Caco-2 (cell line): ENCODE data around the gene C4BPB. TPM values are rescaled to one million over a fixed set of nuclear protein-coding genes. Genes with fewer than 3 reads are reported as not detected.

Experiments used
- BruUV-seq: library from RNA; stranded (reverse); fragments of 400-500 nt; replicated peaks from 2 replicates; lab custom pipeline; 2021; lab: Mats Ljungman, UMichigan
- CTCF ChIA-PET: fragments of 300-600 bp; sonication (Branson Sonifier 250); formaldehyde crosslinking; loops from one replicate; lab custom pipeline; 2022; ENCODE audit warnings: antibody characterized with exemption; lab: Charles Lee
- POLR2A ChIA-PET: fragments of 300-600 bp; sonication (Branson Sonifier 250); formaldehyde crosslinking; loops from one replicate; lab custom pipeline; 2022; ENCODE audit warnings: antibody characterized with exemption; lab: Charles Lee
- DNase-seq, 2 experiments: peaks; one replicate each; pipeline versions ENCODE4 v3.0.0 to v3.0.0-alpha.2; 2020 to 2022
- H3K27me3 ChIP-seq: replicated peaks from 2 replicates; pipeline ENCODE4 v1.6.0; 2011; ENCODE audit warnings: low read length; ENCODE audit not compliant: control insufficient read depth, insufficient read depth
- H3K36me3 ChIP-seq: 2 replicates; pipeline ENCODE4 v1.5.1; 2011; ENCODE audit warnings: low read length; ENCODE audit not compliant: control insufficient read depth, insufficient read depth
- H3K4me1 ChIP-seq: fragments of 250-450 bp; sonication (Bioruptor Pico); 2 replicates; pipeline ENCODE4 v1.5.1; 2020; ENCODE audit warnings: mild to moderate bottlenecking
- H3K4me3 ChIP-seq: 2 replicates; pipeline ENCODE4 v1.5.1; 2011; ENCODE audit warnings: low read depth, mild to moderate bottlenecking, control low read depth, low read length
- H3K9me3 ChIP-seq: fragments of 250-450 bp; sonication (Bioruptor Pico); 2 replicates; pipeline ENCODE4 v1.5.1; 2020; ENCODE audit warnings: mild to moderate bottlenecking, moderate library complexity
- H3K27ac Mint-ChIP-seq: one replicate; pipeline ENCODE4 v1.8.0; 2022; ENCODE audit warnings: mixed read lengths; ENCODE audit not compliant: unreplicated experiment
- H3K27me3 Mint-ChIP-seq: one replicate; pipeline ENCODE4 v1.8.0; 2022; ENCODE audit warnings: mixed read lengths; ENCODE audit not compliant: insufficient read depth, unreplicated experiment
- H3K36me3 Mint-ChIP-seq: one replicate; pipeline ENCODE4 v1.8.0; 2022; ENCODE audit warnings: mild to moderate bottlenecking, mixed read lengths; ENCODE audit not compliant: insufficient read depth, unreplicated experiment
- H3K4me1 Mint-ChIP-seq: one replicate; pipeline ENCODE4 v1.8.0; 2022; ENCODE audit warnings: low read depth, mixed read lengths; ENCODE audit not compliant: unreplicated experiment
- H3K4me3 Mint-ChIP-seq: one replicate; pipeline ENCODE4 v1.8.0; 2022; ENCODE audit warnings: mild to moderate bottlenecking, moderate library complexity, mixed read lengths; ENCODE audit not compliant: unreplicated experiment
- H3K9me3 Mint-ChIP-seq: one replicate; pipeline ENCODE4 v1.8.0; 2022; ENCODE audit warnings: mixed read lengths; ENCODE audit not compliant: unreplicated experiment
- CTCF ChIP-seq, 2 experiments: fragments of 200-600 bp in 1 of 2; IDR thresholded peaks; 1 replicate in 1 of 2; 2 replicates in 1 of 2; pipeline versions ENCODE4 v1.5.1 to v1.8.0; 2011 to 2022; ENCODE audit warnings: antibody characterized with exemption in 1 of 2, control low read depth in 1 of 2, inconsistent platforms in 1 of 2, low read depth in 1 of 2, low read length in 1 of 2, mild to moderate bottlenecking in 1 of 2, moderate library complexity in 1 of 2; ENCODE audit not compliant: insufficient read depth in 1 of 2, severe bottlenecking in 1 of 2, unreplicated experiment in 1 of 2
- intact Hi-C: fragments of 100-400 bp; cut with micrococcal nuclease; formaldehyde crosslinking; loops from one replicate; pipeline ENCODE4 v1.10.0; 2022; ENCODE audit not compliant: unreplicated experiment
- total RNA-seq: library from RNA; stranded (reverse); gene quantifications from 2 replicates; pipeline ENCODE4 v1.2.3, GENCODE V29; 2022

C4BPB gene
- total RNA-seq, 1 experiment from 2014 or later = 99.8 TPM

- Mint-ChIP-seq H3K9me3 (no peaks in the 10 kb centered on the region), H3K36me3 (peaks cover 36% of the 10 kb centered on the region), H3K4me3 (no peak overlapping the region), H3K27me3 (no peaks in the 10 kb centered on the region), H3K4me1 (no peaks in the 10 kb centered on the region), H3K27ac (no peak overlapping the region)
- BruUV-seq = no TSS peak
- ChIA-PET CTCF (no interaction called here), POLR2A (no interaction called here)
- intact Hi-C loops = no loop called here
- Histone ChIP-seq H3K36me3 (peaks cover 4% of the 10 kb centered on the region; the same call in 1 of the 2 replicates), H3K4me3 (no peak overlapping the region), H3K4me1 (no peaks in the 10 kb centered on the region), H3K27me3 (no peaks in the 10 kb centered on the region), H3K9me3 (no peaks in the 10 kb centered on the region)
- DNase-seq = no peak
- TF ChIP-seq CTCF (IDR thresholded peaks at IDR 0.05; ENCODE audit: insufficient read depth in 1 of 2, low read depth in 1 of 2, low read length in 1 of 2, severe bottlenecking in 1 of 2, unreplicated experiment in 1 of 2) = no peak
Measured at GRCh38 chr1:207064561-207064960, 24.1 kb upstream of the C4BPB start.

- CTCF ChIA-PET = no interaction called here
- no peaks in the 10 kb centered on the region for H3K4me1 ChIP-seq
- no TSS peak for BruUV-seq
- intact Hi-C loops = no loop called here
- POLR2A ChIA-PET = no interaction called here
- no peak for TF ChIP-seq CTCF (IDR thresholded peaks at IDR 0.05; ENCODE audit: insufficient read depth in 1 of 2, low read depth in 1 of 2, low read length in 1 of 2, severe bottlenecking in 1 of 2, unreplicated experiment in 1 of 2)
- H3K9me3 ChIP-seq = no peaks in the 10 kb centered on the region
- peaks cover 1% of the 10 kb centered on the region; the same call in 1 of the 2 replicates for H3K36me3 ChIP-seq
- no peak overlapping the region for H3K4me3 ChIP-seq
- Mint-ChIP-seq H3K9me3 (no peaks in the 10 kb centered on the region), H3K4me1 (no peaks in the 10 kb centered on the region), H3K27ac (no peak overlapping the region), H3K4me3 (no peak overlapping the region), H3K36me3 (peaks cover 41% of the 10 kb centered on the region), H3K27me3 (no peaks in the 10 kb centered on the region)
- DNase-seq = no peak
- H3K27me3 ChIP-seq = no peaks in the 10 kb centered on the region
Measured at GRCh38 chr1:207067185-207067584, 21.5 kb upstream of the C4BPB start.

- H3K9me3 Mint-ChIP-seq = no peaks in the 10 kb centered on the region
- no TSS peak for BruUV-seq
- H3K27me3 Mint-ChIP-seq = no peaks in the 10 kb centered on the region
- no peak overlapping the region for H3K4me3 Mint-ChIP-seq
- H3K36me3 ChIP-seq = peaks cover 4% of the 10 kb centered on the region
- CTCF ChIA-PET = no interaction called here
- intact Hi-C loops = no loop called here
- no peaks in the 10 kb centered on the region for H3K4me1 Mint-ChIP-seq
- no peak overlapping the region for H3K4me3 ChIP-seq
- H3K36me3 Mint-ChIP-seq = peaks cover 41% of the 10 kb centered on the region
- no peak for TF ChIP-seq CTCF (IDR thresholded peaks at IDR 0.05; ENCODE audit: insufficient read depth in 1 of 2, low read depth in 1 of 2, low read length in 1 of 2, severe bottlenecking in 1 of 2, unreplicated experiment in 1 of 2)
- no peak overlapping the region for H3K27ac Mint-ChIP-seq
- no peaks in the 10 kb centered on the region for H3K9me3 ChIP-seq
- H3K27me3 ChIP-seq = no peaks in the 10 kb centered on the region
- DNase-seq = no peak
- POLR2A ChIA-PET = no interaction called here
- H3K4me1 ChIP-seq = no peaks in the 10 kb centered on the region
Measured at GRCh38 chr1:207067665-207068064, 21.0 kb upstream of the C4BPB start.
